C4-2B (cell line): ENCODE measurements around the gene CARS1.

Source experiments
- CTCF ChIP-seq: fragments of 450-650 bp; conservative IDR thresholded peaks from 2 replicates; pipeline ENCODE4 v1.5.1; 2017; ENCODE audit warnings: mild to moderate bottlenecking
- ZFX ChIP-seq: fragments of 450-650 bp; IDR thresholded peaks from 2 replicates; pipeline ENCODE4 v1.6.1; 2017

GRCh38 chr11:3041699-3042441, 15.4 kb downstream of the CARS1 start:
- no peak for TF ChIP-seq CTCF
- TF ChIP-seq ZFX, result no peak
